Immature natural killer cell (primary cell): ENCODE results near the gene MGMT. TPM values are rescaled to one million over a fixed set of nuclear protein-coding genes. Genes with fewer than 3 reads are reported as not detected.

Experiments
- DNase-seq, 3 donors: peaks; one replicate each; pipeline ENCODE4 v3.0.0; 2022; ENCODE audit warnings: mixed read lengths in 1 of 3
- H3K27ac Mint-ChIP-seq, 6 donors: one replicate each; pipeline ENCODE4 v1.8.0; 2020; ENCODE audit warnings: mixed read lengths in 6 of 6, mild to moderate bottlenecking in 5 of 6, inconsistent platforms in 4 of 6, moderate library complexity in 3 of 6
- H3K27me3 Mint-ChIP-seq, 3 donors: one replicate each; pipeline ENCODE4 v1.8.0; 2020 to 2021; ENCODE audit warnings: low read depth in 3 of 3, mild to moderate bottlenecking in 3 of 3, mixed read lengths in 3 of 3, moderate library complexity in 3 of 3, inconsistent platforms in 1 of 3
- H3K36me3 Mint-ChIP-seq, 3 donors: one replicate each; pipeline ENCODE4 v1.8.0; 2020; ENCODE audit warnings: mixed read lengths in 3 of 3, inconsistent platforms in 2 of 3, mild to moderate bottlenecking in 2 of 3
- H3K4me1 Mint-ChIP-seq, 2 donors: one replicate each; pipeline ENCODE4 v1.8.0; 2020; ENCODE audit warnings: inconsistent platforms in 2 of 2, mild to moderate bottlenecking in 2 of 2, mixed read lengths in 2 of 2, moderate library complexity in 1 of 2
- H3K4me3 Mint-ChIP-seq, 5 donors: one replicate each; pipeline ENCODE4 v1.8.0; 2020; ENCODE audit warnings: mild to moderate bottlenecking in 5 of 5, mixed read lengths in 5 of 5, inconsistent platforms in 3 of 5, moderate library complexity in 3 of 5
- H3K9me3 Mint-ChIP-seq, 6 donors: one replicate each; pipeline ENCODE4 v1.8.0; 2020; ENCODE audit warnings: mild to moderate bottlenecking in 6 of 6, mixed read lengths in 6 of 6, inconsistent platforms in 4 of 6, moderate library complexity in 3 of 6
- polyA plus RNA-seq, 3 donors: library from polyadenylated mRNA; unstranded; fragments of 300-500 nt; fragmentation: Illumina TruSeq; gene quantifications; one replicate each; pipeline ENCODE4 v1.2.3, GENCODE V29; 2021

MGMT gene
- polyA plus RNA-seq, 3 donors from 2014 or later: 33.7 to 69.5 (median 37.5) TPM

DNA sequence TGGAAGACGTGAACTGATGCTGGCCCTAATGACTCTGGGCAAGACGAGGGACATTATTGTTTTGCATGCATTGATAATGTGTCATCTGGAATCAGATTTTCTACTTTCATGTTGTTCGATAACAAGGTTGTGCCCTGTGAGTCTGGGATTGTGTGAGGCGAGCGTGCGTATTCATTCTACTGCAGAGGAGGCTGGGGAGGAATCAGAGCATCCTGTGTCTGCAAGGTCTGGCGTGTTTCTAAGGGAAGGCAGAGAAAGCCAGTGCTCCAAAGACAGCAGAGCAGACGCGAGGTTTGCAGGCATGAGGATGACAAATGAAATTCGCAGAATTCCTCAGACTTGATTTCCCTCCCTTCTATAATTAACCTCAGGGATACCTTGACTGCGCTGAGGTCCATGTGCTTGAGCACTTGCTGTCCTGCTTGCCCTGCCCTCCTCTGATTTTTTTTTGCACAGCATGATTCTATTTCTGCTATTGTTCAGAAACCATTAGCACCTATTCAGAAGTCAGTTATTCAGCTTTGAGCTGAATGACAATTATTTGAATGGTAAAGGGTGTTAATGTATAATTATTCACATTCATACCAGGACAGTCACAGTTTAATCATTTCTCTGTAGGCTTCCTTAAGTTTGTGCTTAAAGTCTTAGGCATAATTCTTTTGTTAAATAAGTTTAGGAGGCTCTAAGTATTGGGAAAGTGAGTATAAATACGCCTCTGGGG lies 263.4 kb downstream of the MGMT start:
- Mint-ChIP-seq H3K27me3 (peaks cover 0 to 2% (median 0%) of the 10 kb centered on the region in 3 donors), H3K27ac (no peak overlapping the region), H3K9me3 (peaks cover 0 to 3% (median under 1%) of the 10 kb centered on the region in 6 donors), H3K36me3 (peaks cover 4 to 12% (median 7%) of the 10 kb centered on the region in 3 donors), H3K4me1 (no peaks in the 10 kb centered on the region), H3K4me3 (no peak overlapping the region)
- no peak for DNase-seq

- DNase-seq: no peak
- peaks cover 0 to 2% (median under 1%) of the 10 kb centered on the region in 6 donors for H3K9me3 Mint-ChIP-seq
- no peak overlapping the region for H3K4me3 Mint-ChIP-seq
- H3K27ac Mint-ChIP-seq: no peak overlapping the region
- H3K27me3 Mint-ChIP-seq: peaks cover 0 to 2% (median 0%) of the 10 kb centered on the region in 3 donors
- no peaks in the 10 kb centered on the region for H3K4me1 Mint-ChIP-seq
- peaks cover 4 to 12% (median 7%) of the 10 kb centered on the region in 3 donors for H3K36me3 Mint-ChIP-seq
These were observed 263.9 kb downstream of the MGMT start for GRCh38 chr10:129730993-129731325.

GRCh38 chr10:129740532-129741279 lies 273.7 kb downstream of the MGMT start:
- no peak for DNase-seq
- peaks cover 0 to 4% (median 2%) of the 10 kb centered on the region in 6 donors for H3K9me3 Mint-ChIP-seq
- H3K4me3 Mint-ChIP-seq: no peak overlapping the region
- H3K36me3 Mint-ChIP-seq: peaks cover 0 to 18% (median 7%) of the 10 kb centered on the region in 3 donors
- H3K4me1 Mint-ChIP-seq: no peaks in the 10 kb centered on the region
- no peak overlapping the region for H3K27ac Mint-ChIP-seq
- peaks cover 0 to 2% (median 2%) of the 10 kb centered on the region in 3 donors for H3K27me3 Mint-ChIP-seq

GRCh38 chr10:129741280-129741977 lies 274.4 kb downstream of the MGMT start:
- Mint-ChIP-seq H3K4me3 (no peak overlapping the region), H3K27me3 (peaks cover 0 to 2% (median 2%) of the 10 kb centered on the region in 3 donors), H3K9me3 (peaks cover 0 to 4% (median 2%) of the 10 kb centered on the region in 6 donors), H3K27ac (no peak overlapping the region), H3K4me1 (no peaks in the 10 kb centered on the region), H3K36me3 (peaks cover 0 to 23% (median 7%) of the 10 kb centered on the region in 3 donors)
- DNase-seq: no peak

DNA sequence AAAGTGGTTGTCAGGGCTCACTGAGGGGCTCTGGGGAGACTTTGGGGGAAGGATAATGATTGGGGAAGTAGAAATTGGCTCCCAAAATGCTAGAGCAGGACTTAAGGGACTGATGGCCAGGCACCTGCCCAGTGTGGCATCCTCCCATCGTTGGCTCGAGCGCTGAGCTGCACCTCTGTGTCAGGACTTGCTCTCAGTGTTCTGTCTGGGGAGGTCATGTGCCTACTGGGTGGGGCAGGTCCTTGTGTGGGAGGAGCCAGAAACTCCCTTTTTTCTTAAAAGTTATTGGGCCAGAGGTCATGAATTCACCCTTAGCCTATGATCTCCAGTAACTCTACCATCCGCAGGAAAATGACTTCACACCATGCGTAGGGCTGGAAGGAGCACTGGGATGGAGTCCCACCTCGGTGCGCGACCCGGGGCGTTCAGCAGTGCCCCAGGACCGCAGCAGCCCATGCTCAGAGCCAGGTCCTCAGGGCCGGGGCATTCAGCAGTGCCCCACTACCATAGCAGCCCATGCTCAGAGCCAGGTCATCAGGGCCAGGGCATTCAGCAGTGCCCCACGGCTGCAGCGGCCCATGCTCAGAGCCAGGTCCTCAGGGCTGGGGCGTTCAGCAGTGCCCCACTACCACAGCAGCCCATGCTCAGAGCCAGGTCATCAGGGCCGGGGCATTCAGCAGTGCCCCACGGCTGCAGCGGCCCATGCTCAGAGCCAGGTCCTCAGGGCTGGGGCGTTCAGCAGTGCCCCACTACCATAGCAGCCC lies 275.1 kb downstream of the MGMT start:
- no peak for DNase-seq
- H3K9me3 Mint-ChIP-seq: peaks cover 0 to 8% (median 2%) of the 10 kb centered on the region in 6 donors
- no peak overlapping the region for H3K27ac Mint-ChIP-seq
- H3K27me3 Mint-ChIP-seq: peaks cover 0 to 2% (median 2%) of the 10 kb centered on the region in 3 donors
- H3K4me1 Mint-ChIP-seq: no peaks in the 10 kb centered on the region
- H3K36me3 Mint-ChIP-seq: peaks cover 0 to 25% (median 7%) of the 10 kb centered on the region in 3 donors
- no peak overlapping the region for H3K4me3 Mint-ChIP-seq

DNA sequence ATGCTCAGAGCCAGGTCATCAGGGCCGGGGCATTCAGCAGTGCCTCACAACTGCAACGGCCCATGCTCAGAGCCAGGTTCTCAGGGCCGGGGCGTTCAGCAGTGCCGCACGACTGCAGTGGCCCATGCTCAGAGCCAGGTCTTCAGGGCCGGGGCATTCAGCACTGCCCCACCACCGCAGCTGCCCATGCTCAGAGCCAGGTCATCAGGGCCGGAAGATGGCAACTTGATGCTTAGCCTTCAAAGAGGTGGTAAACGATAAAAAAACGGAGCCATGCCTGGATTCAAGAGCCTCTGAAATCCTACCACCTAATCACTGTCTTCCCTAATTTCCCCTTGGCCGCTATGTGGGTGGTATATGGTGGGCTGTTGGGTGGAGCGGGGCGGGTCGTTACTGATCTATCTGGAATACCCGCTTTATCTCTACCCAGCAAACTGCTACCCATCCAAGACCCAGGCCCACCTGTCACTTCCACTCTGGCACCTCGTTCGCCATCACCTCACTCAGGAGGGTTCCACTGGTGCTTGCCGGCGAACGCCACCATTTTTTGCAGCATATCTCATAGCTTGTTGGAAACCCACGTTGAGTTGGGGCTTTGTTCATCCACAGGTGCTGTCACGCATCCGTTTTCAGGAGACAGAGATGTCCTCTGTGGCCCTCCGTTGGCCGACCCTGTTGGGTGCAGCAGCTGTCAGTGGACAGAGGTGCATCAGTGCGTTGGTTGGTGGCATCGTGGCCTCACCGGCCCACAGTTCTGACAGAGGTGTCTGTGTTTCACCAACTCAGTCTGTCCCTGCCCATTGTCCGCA lies 275.9 kb downstream of the MGMT start:
- DNase-seq: no peak
- no peak overlapping the region for H3K4me3 Mint-ChIP-seq
- H3K36me3 Mint-ChIP-seq: peaks cover 0 to 33% (median 7%) of the 10 kb centered on the region in 3 donors
- no peaks in the 10 kb centered on the region for H3K4me1 Mint-ChIP-seq
- H3K27ac Mint-ChIP-seq: no peak overlapping the region
- peaks cover 0 to 2% (median 2%) of the 10 kb centered on the region in 3 donors for H3K27me3 Mint-ChIP-seq
- H3K9me3 Mint-ChIP-seq: peaks cover 0 to 15% (median 4%) of the 10 kb centered on the region in 6 donors

DNA sequence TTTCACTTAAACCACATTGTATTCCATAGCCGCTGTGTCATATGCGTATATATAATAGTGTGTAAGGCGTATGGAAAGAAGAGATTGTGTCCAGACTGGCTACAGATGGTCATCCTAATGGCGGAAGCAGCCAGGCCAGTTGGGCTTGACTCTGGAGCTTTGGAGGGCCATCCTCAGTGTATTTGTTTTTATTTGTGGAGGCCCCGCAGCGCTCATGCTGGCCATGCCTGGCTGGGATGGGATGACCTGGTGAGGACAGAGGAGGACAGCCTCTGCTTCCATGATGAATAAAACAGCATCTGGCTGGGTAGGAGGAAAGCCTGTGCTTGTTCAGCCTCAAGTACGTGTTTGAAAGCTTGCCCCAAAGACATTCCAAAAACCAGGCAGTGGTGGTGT lies 276.7 kb downstream of the MGMT start:
- no peak for DNase-seq

DNA sequence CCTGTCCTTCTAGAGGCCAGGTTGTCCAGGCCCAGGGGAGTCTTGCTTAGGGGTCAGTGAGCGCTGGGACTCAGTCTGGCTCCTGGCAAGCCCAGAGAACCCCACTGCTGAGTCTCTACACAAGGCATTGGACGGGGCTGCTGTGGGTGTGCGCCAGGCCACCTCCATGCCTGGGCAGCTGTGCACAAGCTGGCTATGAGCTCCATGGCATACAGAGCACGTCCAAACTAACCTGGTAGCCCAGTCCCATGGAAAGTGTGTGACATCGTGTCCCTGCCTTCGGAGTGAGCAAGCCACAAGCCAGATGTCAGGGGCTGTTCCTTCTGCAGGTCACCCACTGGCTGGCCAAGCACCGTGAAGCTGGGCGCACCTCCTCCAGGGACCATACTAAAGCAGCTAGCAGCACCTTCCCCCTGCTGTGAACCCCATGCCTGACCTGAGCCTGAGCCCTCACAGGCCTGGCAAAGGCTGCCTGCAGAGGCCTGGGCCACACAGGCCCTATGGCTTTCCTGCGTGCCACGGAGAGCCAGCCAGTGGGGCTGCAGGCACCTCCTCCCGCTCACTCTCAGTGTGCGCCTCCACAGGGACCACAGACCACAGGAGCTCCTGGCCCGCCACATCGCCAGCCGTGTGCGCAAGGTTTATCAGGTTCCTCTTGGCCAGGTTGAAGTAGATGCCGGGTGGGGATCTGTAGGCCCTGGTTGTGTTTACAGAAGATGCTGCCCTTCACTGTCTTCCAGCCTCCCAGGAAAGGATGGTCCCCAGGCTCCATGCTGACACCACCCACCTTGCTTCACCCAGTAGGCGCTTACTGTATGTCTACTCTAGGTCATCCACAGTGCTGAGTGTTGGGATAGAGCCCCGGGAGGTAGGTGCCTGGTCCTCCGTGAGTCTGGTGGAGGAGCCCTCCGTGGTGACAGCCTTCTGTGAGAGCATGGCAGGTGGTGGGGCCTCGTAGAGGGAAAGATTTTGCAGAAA lies 277.4 kb downstream of the MGMT start:
- Mint-ChIP-seq H3K36me3 (peaks cover 13 to 39% (median 14%) of the 10 kb centered on the region in 3 donors), H3K4me1 (no peaks in the 10 kb centered on the region), H3K27ac (no peak overlapping the region), H3K27me3 (peaks cover 0 to 2% (median 2%) of the 10 kb centered on the region in 3 donors), H3K9me3 (peaks cover 9 to 30% (median 16%) of the 10 kb centered on the region in 6 donors), H3K4me3 (no peak overlapping the region)
- no peak for DNase-seq

More for the DNA sequence above, 276.7 kb downstream of the MGMT start:
- Mint-ChIP-seq H3K9me3 (peaks cover 4 to 23% (median 10%) of the 10 kb centered on the region in 6 donors), H3K4me3 (no peak overlapping the region), H3K27me3 (peaks cover 0 to 2% (median 2%) of the 10 kb centered on the region in 3 donors), H3K27ac (no peak overlapping the region), H3K4me1 (no peaks in the 10 kb centered on the region), H3K36me3 (peaks cover 7 to 39% (median 10%) of the 10 kb centered on the region in 3 donors)

GRCh38 chr10:129745186-129745750 lies 278.2 kb downstream of the MGMT start:
- H3K4me1 Mint-ChIP-seq: no peaks in the 10 kb centered on the region
- H3K27me3 Mint-ChIP-seq: peaks cover 0 to 2% (median 2%) of the 10 kb centered on the region in 3 donors
- peaks cover 8 to 39% (median 22%) of the 10 kb centered on the region in 6 donors for H3K9me3 Mint-ChIP-seq
- no peak overlapping the region for H3K4me3 Mint-ChIP-seq
- H3K27ac Mint-ChIP-seq: no peak overlapping the region
- no peak for DNase-seq
- peaks cover 12 to 38% (median 22%) of the 10 kb centered on the region in 3 donors for H3K36me3 Mint-ChIP-seq

GRCh38 chr10:129754211-129755050 lies 287.4 kb downstream of the MGMT start:
- peaks cover 14 to 20% of the 10 kb centered on the region in 2 donors for H3K4me1 Mint-ChIP-seq
- DNase-seq: no peak
- H3K27me3 Mint-ChIP-seq: peaks cover 2 to 4% (median 2%) of the 10 kb centered on the region in 3 donors
- H3K27ac Mint-ChIP-seq: no peak overlapping the region
- H3K4me3 Mint-ChIP-seq: no peak overlapping the region
- peaks cover 10 to 27% (median 18%) of the 10 kb centered on the region in 3 donors for H3K36me3 Mint-ChIP-seq
- peaks cover 5 to 46% (median 29%) of the 10 kb centered on the region in 6 donors for H3K9me3 Mint-ChIP-seq
